ENCODE data around the gene DHX8.

DNA sequence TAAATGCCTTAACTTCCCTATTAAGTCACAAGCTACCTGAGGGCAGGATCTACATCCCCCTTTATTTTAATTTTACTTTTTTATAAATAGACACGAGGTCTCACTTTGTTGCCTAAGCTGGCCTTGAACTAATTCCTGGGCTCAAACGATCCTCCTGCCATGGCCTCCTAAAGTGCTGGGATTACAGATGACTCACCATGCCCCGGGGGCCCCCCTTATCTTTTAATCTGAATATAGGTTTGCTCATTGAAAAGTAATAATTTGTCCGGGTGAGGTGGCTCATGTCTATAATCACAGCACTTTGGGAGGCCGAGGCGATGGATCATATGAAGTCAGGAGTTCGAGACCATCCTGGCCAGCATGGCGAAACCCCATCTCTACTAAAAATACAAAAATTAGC, 48.2 kb downstream of the DHX8 start:
- TF ChIP-seq CTCF (conservative IDR thresholded peaks at IDR 0.05; ENCODE audit: low read depth, low read length) (no peak), EZH2 (IDR thresholded peaks at IDR 0.05; ENCODE audit: low read length, unreplicated experiment) (no peak)
